Nephron (organoid): ENCODE results near the gene ABL1.

Experiments used
- H3K27ac Mint-ChIP-seq, 3 experiments: 2 replicates each; pipeline ENCODE4 v1.8.0; 2020; ENCODE audit warnings: mixed read lengths in 3 of 3, mild to moderate bottlenecking in 2 of 3, moderate library complexity in 1 of 3
- H3K27me3 Mint-ChIP-seq: 2 replicates; pipeline ENCODE4 v1.8.0; 2021; ENCODE audit warnings: low read depth, mild to moderate bottlenecking, moderate library complexity, mixed read lengths
- H3K36me3 Mint-ChIP-seq: 2 replicates; pipeline ENCODE4 v1.8.0; 2020; ENCODE audit warnings: low read depth, mixed read lengths
- H3K4me1 Mint-ChIP-seq: 2 replicates; pipeline ENCODE4 v1.8.0; 2020; ENCODE audit warnings: mixed read lengths
- H3K4me3 Mint-ChIP-seq, 3 experiments: 2 replicates each; pipeline ENCODE4 v1.8.0; 2020; ENCODE audit warnings: mild to moderate bottlenecking in 3 of 3, mixed read lengths in 3 of 3, moderate library complexity in 2 of 3
- H3K9me3 Mint-ChIP-seq: 2 replicates; pipeline ENCODE4 v1.8.0; 2020; ENCODE audit warnings: mixed read lengths
- TF ChIP-seq, protein P1 (sequence below), 3 experiments: fragments of 200-600 bp; sonication (generic); IDR thresholded peaks; one replicate each; pipeline ENCODE4 v1.5.0; 2021; ENCODE audit warnings: antibody characterized with exemption in 3 of 3; ENCODE audit not compliant: unreplicated experiment in 3 of 3

ABL1 gene

DNA sequence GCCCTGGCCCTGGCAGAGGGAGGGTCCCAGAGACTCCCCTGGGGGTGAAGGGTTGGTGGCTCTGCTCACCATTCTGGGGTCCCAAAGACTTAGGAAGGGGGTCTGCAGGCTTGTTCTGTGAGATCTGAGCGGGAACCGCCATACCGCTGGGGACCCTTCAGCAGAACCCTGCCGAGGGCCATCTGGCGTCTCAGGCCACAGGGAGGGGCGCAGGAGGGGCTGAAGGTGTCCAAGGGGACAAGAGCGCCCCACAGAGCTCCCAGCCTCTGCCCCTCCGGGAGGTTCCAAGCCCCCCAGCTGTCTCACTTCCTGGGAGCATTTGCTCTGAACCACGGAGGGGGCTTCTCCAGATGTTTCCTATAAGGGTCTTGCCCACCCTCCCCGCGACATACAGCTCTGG, 99.2 kb downstream of the ABL1 start:
- H3K4me1 Mint-ChIP-seq: peaks cover 26% of the 10 kb centered on the region
- H3K4me3 Mint-ChIP-seq: no peak overlapping the region
- H3K27ac Mint-ChIP-seq: no peak overlapping the region
- H3K36me3 Mint-ChIP-seq: no peaks in the 10 kb centered on the region
- H3K27me3 Mint-ChIP-seq: peaks cover 69% of the 10 kb centered on the region
- H3K9me3 Mint-ChIP-seq: no peaks in the 10 kb centered on the region
- TF ChIP-seq, protein P1, sequence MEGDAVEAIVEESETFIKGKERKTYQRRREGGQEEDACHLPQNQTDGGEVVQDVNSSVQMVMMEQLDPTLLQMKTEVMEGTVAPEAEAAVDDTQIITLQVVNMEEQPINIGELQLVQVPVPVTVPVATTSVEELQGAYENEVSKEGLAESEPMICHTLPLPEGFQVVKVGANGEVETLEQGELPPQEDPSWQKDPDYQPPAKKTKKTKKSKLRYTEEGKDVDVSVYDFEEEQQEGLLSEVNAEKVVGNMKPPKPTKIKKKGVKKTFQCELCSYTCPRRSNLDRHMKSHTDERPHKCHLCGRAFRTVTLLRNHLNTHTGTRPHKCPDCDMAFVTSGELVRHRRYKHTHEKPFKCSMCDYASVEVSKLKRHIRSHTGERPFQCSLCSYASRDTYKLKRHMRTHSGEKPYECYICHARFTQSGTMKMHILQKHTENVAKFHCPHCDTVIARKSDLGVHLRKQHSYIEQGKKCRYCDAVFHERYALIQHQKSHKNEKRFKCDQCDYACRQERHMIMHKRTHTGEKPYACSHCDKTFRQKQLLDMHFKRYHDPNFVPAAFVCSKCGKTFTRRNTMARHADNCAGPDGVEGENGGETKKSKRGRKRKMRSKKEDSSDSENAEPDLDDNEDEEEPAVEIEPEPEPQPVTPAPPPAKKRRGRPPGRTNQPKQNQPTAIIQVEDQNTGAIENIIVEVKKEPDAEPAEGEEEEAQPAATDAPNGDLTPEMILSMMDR (IDR thresholded peaks at IDR 0.05; ENCODE audit: unreplicated experiment in 3 of 3): no peak

DNA sequence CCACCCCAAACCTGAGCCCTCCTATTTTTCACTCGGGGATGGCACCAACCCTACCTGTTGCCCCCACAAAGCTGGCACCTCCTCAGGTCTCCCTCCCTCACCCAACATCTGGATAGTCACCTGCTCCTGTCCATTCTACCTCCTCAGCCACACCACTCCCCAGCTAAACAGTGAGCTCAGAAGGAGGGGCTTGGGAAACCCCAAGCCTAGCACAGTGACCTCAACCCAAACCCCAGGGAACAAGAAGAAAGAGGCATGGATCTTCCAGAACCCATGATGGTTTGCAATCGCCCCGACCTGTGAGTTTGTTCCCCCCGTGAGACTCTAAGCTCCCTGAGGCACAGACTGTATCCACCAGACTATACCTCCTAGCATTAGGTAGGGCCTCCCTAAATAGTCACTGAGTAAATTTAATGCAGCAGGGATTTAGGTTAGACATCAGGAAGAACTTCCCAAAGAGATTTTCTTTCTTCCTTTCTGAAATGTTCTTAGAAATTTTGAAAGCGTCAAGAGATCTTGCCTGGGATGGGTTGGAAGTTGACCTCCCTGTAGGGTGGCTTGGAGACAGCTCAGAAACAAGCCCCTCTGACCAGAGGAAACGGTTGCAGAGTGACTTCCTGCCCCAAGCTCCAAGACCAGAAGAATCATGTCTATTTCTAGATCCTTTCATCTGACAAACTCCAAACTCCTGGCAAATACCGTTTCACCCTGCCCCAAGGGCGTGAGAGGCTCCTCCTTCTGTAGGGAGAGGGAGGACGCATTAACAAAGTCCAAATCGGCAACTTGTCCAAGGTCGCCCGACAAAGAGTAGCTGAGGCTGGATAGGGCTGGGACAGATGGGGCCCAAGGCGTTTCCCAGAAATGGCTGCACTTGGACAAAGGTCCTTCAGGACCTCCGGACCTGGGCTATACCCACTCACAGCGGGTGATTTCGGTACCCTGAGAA, 99.9 kb downstream of the ABL1 start:
- H3K4me3 Mint-ChIP-seq: no peak overlapping the region
- H3K36me3 Mint-ChIP-seq: no peaks in the 10 kb centered on the region
- H3K27ac Mint-ChIP-seq: no peak overlapping the region
- TF ChIP-seq, protein P1 (IDR thresholded peaks at IDR 0.05; ENCODE audit: unreplicated experiment in 3 of 3): no peak
- H3K4me1 Mint-ChIP-seq: peaks cover 26% of the 10 kb centered on the region
- peaks cover 75% of the 10 kb centered on the region for H3K27me3 Mint-ChIP-seq
- H3K9me3 Mint-ChIP-seq: no peaks in the 10 kb centered on the region

DNA sequence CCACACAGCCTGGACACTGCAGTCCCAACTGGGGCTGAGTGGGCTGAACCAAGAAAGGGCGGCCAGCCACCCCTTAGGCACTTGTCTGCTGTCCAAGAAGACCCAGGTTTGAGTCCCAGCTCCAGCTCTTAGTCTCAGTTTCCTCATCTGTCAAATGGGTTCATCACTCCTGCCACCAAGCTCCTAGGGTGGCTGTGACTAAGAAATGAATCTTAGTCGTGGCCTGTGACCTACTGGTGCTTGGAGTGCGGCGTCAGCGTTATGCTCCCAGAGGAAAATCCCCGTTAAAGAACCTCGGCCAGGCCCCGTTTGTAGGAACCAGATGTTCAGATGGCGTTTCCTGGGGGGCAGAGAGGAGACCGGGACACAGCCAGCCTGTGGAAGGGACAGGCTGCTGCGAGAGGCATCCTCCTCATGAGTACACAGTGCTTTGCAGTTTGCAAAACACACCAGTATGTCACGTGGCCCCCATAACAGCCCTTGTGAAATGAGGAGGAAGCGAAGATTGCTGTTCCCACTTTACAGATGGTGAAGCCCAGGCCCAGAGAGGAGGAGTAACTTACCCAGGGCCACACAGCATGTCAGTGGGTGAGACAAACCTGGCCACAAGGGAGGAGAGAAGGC, 100.7 kb downstream of the ABL1 start:
- Mint-ChIP-seq H3K27ac (no peak overlapping the region), H3K27me3 (peaks cover 83% of the 10 kb centered on the region)

DNA sequence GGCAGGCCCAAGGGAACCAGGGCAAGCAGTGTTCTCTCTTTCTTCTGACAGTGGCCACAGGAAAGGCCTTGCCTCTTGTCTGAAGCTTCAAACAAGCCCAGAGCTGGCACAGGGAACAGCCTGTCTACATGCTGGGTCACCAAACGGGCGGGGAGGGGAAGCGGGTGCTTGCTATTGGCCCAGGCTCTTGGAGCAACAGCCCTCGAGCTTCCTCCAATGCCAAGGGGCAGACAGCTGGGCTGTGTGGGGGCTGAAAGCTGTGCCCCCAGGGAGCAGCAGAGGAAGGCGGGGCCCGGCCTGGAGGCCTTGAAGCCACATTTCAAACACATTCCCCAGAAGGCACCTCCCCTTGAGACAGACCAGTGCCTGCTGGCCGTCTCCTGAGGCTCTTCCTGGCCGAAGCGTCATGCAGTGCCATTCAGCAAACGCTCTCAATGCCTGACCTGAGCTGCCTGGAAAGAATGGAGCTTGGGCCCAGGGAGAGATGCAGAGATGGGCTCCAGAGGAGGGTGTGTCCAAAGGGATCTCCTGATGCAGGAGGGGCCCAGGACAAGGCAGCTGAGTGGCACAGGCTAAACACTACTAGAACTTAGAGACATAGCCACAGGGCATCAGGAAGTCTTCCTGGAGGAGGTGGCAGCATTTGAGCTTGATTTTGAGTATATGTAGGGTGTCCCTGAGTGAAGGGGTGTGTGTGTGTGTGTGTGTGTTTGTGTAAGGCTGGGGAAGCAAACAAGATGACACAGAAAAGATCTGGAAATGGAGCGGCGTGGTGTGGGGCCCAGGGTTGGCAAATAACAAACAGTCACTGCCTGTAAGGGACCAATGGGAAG, 101.4 kb downstream of the ABL1 start:
- peaks cover 89% of the 10 kb centered on the region for H3K27me3 Mint-ChIP-seq
- TF ChIP-seq, protein P1 (IDR thresholded peaks at IDR 0.05; ENCODE audit: unreplicated experiment in 3 of 3): no peak
- H3K36me3 Mint-ChIP-seq: no peaks in the 10 kb centered on the region
- peak overlapping the region; percentile 68 to 87 (median 79) for H3K4me3 Mint-ChIP-seq
- H3K27ac Mint-ChIP-seq: no peak overlapping the region
- H3K4me1 Mint-ChIP-seq: peaks cover 26% of the 10 kb centered on the region
- no peaks in the 10 kb centered on the region for H3K9me3 Mint-ChIP-seq

More for the DNA sequence above, 100.7 kb downstream of the ABL1 start:
- peaks cover 26% of the 10 kb centered on the region for H3K4me1 Mint-ChIP-seq
- H3K4me3 Mint-ChIP-seq: peak overlapping the region in 2 of 3 experiments; percentile 46 to 50
- TF ChIP-seq, protein P1 (IDR thresholded peaks at IDR 0.05; ENCODE audit: unreplicated experiment in 3 of 3): no peak
- H3K36me3 Mint-ChIP-seq: no peaks in the 10 kb centered on the region
- H3K9me3 Mint-ChIP-seq: no peaks in the 10 kb centered on the region
